HT1080 (cell line): ENCODE results near the gene VEGFA. TPM values are rescaled to one million over a fixed set of nuclear protein-coding genes. Genes with fewer than 3 reads are reported as not detected.
A peak's percentile ranks its signal among the peaks of the same experiment; 100 is the strongest.

Source experiments
- DNase-seq: peaks from one replicate; pipeline ENCODE4 v3.0.0-alpha.2; 2015; ENCODE audit warnings: low read depth
- total RNA-seq: library from RNA; depleted of rRNA; stranded (reverse); fragments of >200 nt; shearing (Covaris generic); gene quantifications from 2 replicates; pipeline ENCODE4 v1.2.3, GENCODE V29; 2014

VEGFA gene
- total RNA-seq, 1 experiment from 2014 or later = 64.5 TPM

GRCh38 chr6:43784049-43784855 is 14.2 kb downstream of the VEGFA start:
- DNase-seq = no peak

- no peak for DNase-seq
Observed at GRCh38 chr6:43785220-43785752, 15.3 kb downstream of the VEGFA start.

GRCh38 chr6:43785904-43786303 is 15.9 kb downstream of the VEGFA start:
- no peak for DNase-seq

- DNase-seq = no peak
Observed at GRCh38 chr6:43786664-43787329, 16.8 kb downstream of the VEGFA start.

GRCh38 chr6:43788301-43788700 is 18.3 kb downstream of the VEGFA start:
- DNase-seq = no peak

GRCh38 chr6:43789447-43789846 is 19.4 kb downstream of the VEGFA start:
- DNase-seq = no peak

- no peak for DNase-seq
Observed at GRCh38 chr6:43790031-43790430, 20.0 kb downstream of the VEGFA start.

- no peak for DNase-seq
Observed at GRCh38 chr6:43791745-43792422, 21.9 kb downstream of the VEGFA start.

- no peak for DNase-seq
Observed at GRCh38 chr6:43793154-43793874, 23.3 kb downstream of the VEGFA start.

GRCh38 chr6:43793875-43794242 is 23.8 kb downstream of the VEGFA start:
- no peak for DNase-seq

GRCh38 chr6:43795421-43795820 is 25.4 kb downstream of the VEGFA start:
- DNase-seq = no peak

- DNase-seq = no peak
Observed at GRCh38 chr6:43796168-43796567, 26.2 kb downstream of the VEGFA start.

- no peak for DNase-seq
Observed at GRCh38 chr6:43796903-43797890, 27.2 kb downstream of the VEGFA start.

GRCh38 chr6:43797919-43798318 is 27.9 kb downstream of the VEGFA start:
- DNase-seq = no peak

- DNase-seq = peak; percentile 89
Observed at GRCh38 chr6:43798688-43799444, 28.9 kb downstream of the VEGFA start.

- DNase-seq = no peak
Observed at GRCh38 chr6:43799551-43800297, 29.7 kb downstream of the VEGFA start.

GRCh38 chr6:43800298-43800623 is 30.2 kb downstream of the VEGFA start:
- no peak for DNase-seq

GRCh38 chr6:43800746-43801494 is 30.9 kb downstream of the VEGFA start:
- no peak for DNase-seq
